ENCODE data around the gene ZBTB7A. TPM values are rescaled to one million over a fixed set of nuclear protein-coding genes. Genes with fewer than 3 reads are reported as not detected.

The ZBTB7A gene
- 9.1 and 10.3 TPM in 2 replicates for total RNA-seq

DNA sequence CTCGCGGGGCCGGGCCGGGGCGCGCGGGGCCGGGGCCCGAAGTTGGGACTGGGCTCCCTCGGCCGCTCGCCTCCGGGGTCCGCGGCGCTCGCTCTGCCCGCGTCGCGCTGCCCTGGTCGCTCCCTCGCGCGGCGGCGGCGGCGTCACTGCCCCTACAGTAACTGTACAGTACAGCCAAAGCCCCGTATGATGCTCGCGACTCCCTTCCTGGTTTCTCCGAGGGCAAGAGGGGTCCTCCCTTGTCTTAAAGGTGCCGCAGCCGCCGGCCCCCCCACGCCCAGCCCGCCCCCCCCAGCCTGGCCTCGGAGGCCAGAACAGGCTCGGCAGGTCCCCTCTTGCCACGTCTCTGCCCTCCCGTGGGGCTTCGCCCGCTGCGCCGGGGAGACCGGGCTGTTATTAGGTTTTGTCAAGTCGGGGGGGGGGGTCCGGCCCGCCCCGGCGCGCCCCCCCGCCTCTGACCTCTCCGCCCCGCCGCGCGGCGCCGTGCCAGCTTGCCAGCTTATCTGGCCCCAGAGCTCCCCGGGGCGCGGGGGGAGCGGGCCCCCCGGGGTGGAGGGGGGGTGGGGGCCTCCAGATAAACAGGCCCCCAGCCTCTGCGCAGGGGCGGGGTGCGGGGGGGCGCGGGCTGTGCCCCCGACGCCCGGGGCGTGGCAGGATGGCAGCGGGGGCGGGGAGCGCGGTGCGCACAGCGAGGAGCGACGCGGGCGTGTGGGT is at the start of gene ZBTB7A:
Gene ZBTB7A, minus strand, starts transcription at position 218 of the 714 bp plus-strand sequence. CDS start 11,667 bp downstream, outside the sequence.

DNA sequence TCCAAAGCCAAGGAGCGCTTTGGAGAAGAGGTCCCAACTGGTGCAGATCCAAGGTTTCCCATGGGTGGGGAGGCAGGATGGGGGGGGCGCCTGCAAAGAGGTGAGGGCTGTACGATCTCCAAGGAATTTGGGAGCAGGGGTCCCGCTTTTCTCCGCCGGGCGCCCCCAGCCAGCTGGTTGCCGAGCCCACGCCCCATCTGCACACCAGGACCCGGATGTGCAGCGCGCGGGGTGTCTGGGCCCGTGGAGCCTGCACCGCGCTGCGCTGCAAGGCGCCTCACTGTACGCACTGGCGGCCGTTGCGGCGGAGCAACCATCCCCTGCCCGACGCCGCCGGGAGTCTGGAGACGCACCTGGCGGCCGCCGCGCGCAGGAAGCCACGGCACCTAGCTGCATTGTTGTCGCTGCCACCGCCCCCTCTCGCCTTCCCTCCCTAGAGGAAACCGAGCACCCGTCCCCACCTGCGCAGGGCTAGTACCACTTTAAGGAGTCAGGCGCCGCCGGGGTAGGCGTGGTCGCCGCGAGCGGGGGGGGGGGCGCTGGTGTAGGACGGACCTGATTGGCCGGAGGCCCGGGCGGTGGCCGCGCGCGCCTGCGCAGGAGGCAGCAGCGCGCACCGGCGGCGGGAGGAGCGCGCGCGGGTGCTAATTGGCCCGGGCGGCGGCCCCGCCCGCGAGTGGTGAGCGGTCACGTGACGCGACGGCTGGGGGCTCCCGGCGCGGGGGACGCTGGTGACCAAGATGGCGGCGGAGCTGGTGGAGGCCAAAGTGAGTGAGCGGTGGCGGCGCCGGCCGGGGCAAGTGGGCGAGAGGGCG is 59.5 kb downstream of the ZBTB7A start, which contains the start of gene PIAS4:
Gene PIAS4, plus strand, starts transcription at position 716 of the 815 bp plus-strand sequence. Its CDS starts 25 bp downstream, at position 741.

Other genes with a start within 250 kb of the ZBTB7A start
- 0.09 and 0.43 TPM in 2 replicates for gene ZFR2, start 197.9 kb downstream of the ZBTB7A start, total RNA-seq
- gene ATCAY, start 186.2 kb downstream of the ZBTB7A start, total RNA-seq: not detected in 2 replicates
- gene NMRK2, start 133.8 kb downstream of the ZBTB7A start, total RNA-seq: not detected in 2 replicates
- gene DAPK3, start 95.8 kb downstream of the ZBTB7A start, total RNA-seq: 121 and 144 TPM in 2 replicates
- gene EEF2, start 81.4 kb downstream of the ZBTB7A start, total RNA-seq: 2,885 and 2,904 TPM in 2 replicates
- gene PIAS4, start 59.2 kb downstream of the ZBTB7A start, total RNA-seq: 19.0 and 26.6 TPM in 2 replicates
- gene MAP2K2, start 57.2 kb upstream of the ZBTB7A start, total RNA-seq: 114 and 121 TPM in 2 replicates
- gene CREB3L3, start 86.7 kb upstream of the ZBTB7A start, total RNA-seq: not detected in 2 replicates
- gene SIRT6, start 115.7 kb upstream of the ZBTB7A start, total RNA-seq: 6.1 and 9.0 TPM in 2 replicates
- 0.11 and 0.17 TPM in 2 replicates for gene ANKRD24, start 115.8 kb upstream of the ZBTB7A start, total RNA-seq
- 0.09 and 0.54 TPM in 2 replicates for gene EBI3, start 162.6 kb upstream of the ZBTB7A start, total RNA-seq
- gene YJU2, start 180.2 kb upstream of the ZBTB7A start, total RNA-seq: 17.4 and 17.6 TPM in 2 replicates
- gene SHD, start 212.4 kb upstream of the ZBTB7A start, total RNA-seq: not detected in 2 replicates
- gene TMIGD2, start 235.5 kb upstream of the ZBTB7A start, total RNA-seq: not detected in 2 replicates
- gene FSD1, start 237.7 kb upstream of the ZBTB7A start, total RNA-seq: 2.4 and 2.6 TPM in 2 replicates